ENCODE data around the gene ASIC1.
"Not testable (repeated sequence)": the region's sequence is repeated elsewhere in the genome, so short reads cannot be mapped to it uniquely, and the experiment has no call there.

The ASIC1 gene

GRCh38 chr12:50061946-50062686 is 4.7 kb downstream of the ASIC1 start:
- DNase-seq (ENCODE audit: low read depth) = no peak

GRCh38 chr12:50062728-50063460 is 5.5 kb downstream of the ASIC1 start:
- DNase-seq (ENCODE audit: low read depth) = no peak

- DNase-seq (ENCODE audit: low read depth) = no peak
Measured at GRCh38 chr12:50065726-50066310, 8.4 kb downstream of the ASIC1 start.

GRCh38 chr12:50066402-50066801 is 9.0 kb downstream of the ASIC1 start:
- no peak for DNase-seq (ENCODE audit: low read depth)

- DNase-seq (ENCODE audit: low read depth) = no peak
Measured at GRCh38 chr12:50069069-50069468, 11.7 kb downstream of the ASIC1 start.

GRCh38 chr12:50069539-50069938 is 12.1 kb downstream of the ASIC1 start:
- DNase-seq (ENCODE audit: low read depth) = no peak

GRCh38 chr12:50070314-50071060 is 13.1 kb downstream of the ASIC1 start:
- DNase-seq (ENCODE audit: low read depth) = no peak

GRCh38 chr12:50072198-50072907 is 15.0 kb downstream of the ASIC1 start:
- no peak for DNase-seq (ENCODE audit: low read depth)

GRCh38 chr12:50073206-50073605 is 15.8 kb downstream of the ASIC1 start:
- no peak for DNase-seq (ENCODE audit: low read depth)

GRCh38 chr12:50073712-50074111 is 16.3 kb downstream of the ASIC1 start:
- DNase-seq (ENCODE audit: low read depth) = no peak

- peak; percentile 68 for DNase-seq (ENCODE audit: low read depth)
Measured at GRCh38 chr12:50074936-50075807, 17.8 kb downstream of the ASIC1 start.

- no peak for DNase-seq (ENCODE audit: low read depth)
Measured at GRCh38 chr12:50075808-50076170, 18.4 kb downstream of the ASIC1 start.

GRCh38 chr12:50077099-50077498 is 19.7 kb downstream of the ASIC1 start:
- no peak for DNase-seq (ENCODE audit: low read depth)

- no peak for DNase-seq (ENCODE audit: low read depth)
Measured at GRCh38 chr12:50078281-50078680, 20.9 kb downstream of the ASIC1 start.

GRCh38 chr12:50079771-50080170 is 22.4 kb downstream of the ASIC1 start:
- no peak for DNase-seq (ENCODE audit: low read depth)

- DNase-seq (ENCODE audit: low read depth) = no peak
Measured at GRCh38 chr12:50081096-50081808, 23.9 kb downstream of the ASIC1 start.

GRCh38 chr12:50082644-50083043 is 25.2 kb downstream of the ASIC1 start:
- DNase-seq (ENCODE audit: low read depth) = no peak

GRCh38 chr12:50083301-50083700 is 25.9 kb downstream of the ASIC1 start:
- DNase-seq (ENCODE audit: low read depth) = no peak

GRCh38 chr12:50084409-50084774 is 27.0 kb downstream of the ASIC1 start:
- DNase-seq (ENCODE audit: low read depth) = not testable (repeated sequence)

Measured in stimulated activated CD8-positive, alpha-beta memory T cell treated with anti-CD3 and anti-CD28 coated beads, Interleukin-7, amount 100 ng/mL, for 24 hours (primary cell).